ENCODE results near the gene ADAT3.
A peak's percentile ranks its signal among the peaks of the same experiment; 100 is the strongest.

DNA sequence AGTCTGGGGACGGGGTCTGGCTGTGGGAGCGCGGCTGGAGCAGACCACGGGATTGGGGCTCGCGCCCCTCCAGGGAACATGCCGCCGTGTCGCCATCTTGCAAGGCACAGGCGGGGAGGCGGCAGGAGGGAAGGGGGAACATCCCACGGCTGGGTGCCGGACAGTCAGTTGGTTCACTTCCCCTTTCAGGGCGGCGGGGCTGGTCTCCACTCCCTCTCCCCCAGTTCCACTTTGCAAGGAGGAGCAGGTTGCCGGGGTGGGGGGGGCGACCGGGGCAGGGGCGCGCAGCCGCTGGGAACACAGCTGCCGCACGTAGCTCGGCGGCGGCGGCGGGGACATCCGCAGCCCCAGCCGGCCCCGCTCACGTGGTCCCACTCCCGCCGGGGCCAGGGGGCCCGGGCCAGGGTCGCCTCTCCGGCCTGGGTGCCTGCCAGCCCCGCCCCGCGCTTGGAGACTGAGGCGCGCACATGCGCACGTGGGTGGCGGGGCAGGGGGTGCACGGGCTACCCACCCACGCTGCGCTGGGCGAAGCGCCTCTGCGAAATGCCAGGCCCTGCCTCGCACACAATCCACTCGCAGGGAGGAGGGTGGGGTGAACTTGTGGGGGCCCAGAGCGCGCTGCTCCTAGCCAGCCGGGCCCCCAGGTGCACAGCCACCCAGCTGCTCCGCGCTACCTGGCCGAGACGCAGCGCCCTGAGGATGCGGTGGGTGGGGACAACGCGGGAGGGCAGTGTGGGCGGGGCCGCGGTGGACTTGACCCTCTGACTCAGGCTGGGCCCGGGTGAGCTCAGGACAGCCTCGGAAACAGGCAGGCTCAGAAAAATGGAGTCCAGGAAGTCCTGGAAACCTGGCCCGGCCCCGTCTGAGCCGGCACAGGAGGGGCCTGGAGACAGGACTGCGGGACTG lies 48.2 kb upstream of the ADAT3 start:
- TF ChIP-seq, protein P1, sequence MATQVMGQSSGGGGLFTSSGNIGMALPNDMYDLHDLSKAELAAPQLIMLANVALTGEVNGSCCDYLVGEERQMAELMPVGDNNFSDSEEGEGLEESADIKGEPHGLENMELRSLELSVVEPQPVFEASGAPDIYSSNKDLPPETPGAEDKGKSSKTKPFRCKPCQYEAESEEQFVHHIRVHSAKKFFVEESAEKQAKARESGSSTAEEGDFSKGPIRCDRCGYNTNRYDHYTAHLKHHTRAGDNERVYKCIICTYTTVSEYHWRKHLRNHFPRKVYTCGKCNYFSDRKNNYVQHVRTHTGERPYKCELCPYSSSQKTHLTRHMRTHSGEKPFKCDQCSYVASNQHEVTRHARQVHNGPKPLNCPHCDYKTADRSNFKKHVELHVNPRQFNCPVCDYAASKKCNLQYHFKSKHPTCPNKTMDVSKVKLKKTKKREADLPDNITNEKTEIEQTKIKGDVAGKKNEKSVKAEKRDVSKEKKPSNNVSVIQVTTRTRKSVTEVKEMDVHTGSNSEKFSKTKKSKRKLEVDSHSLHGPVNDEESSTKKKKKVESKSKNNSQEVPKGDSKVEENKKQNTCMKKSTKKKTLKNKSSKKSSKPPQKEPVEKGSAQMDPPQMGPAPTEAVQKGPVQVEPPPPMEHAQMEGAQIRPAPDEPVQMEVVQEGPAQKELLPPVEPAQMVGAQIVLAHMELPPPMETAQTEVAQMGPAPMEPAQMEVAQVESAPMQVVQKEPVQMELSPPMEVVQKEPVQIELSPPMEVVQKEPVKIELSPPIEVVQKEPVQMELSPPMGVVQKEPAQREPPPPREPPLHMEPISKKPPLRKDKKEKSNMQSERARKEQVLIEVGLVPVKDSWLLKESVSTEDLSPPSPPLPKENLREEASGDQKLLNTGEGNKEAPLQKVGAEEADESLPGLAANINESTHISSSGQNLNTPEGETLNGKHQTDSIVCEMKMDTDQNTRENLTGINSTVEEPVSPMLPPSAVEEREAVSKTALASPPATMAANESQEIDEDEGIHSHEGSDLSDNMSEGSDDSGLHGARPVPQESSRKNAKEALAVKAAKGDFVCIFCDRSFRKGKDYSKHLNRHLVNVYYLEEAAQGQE (IDR thresholded peaks at IDR 0.05; ENCODE audit: low read depth), result no peak
- TF ChIP-seq EP300 (IDR thresholded peaks at IDR 0.05; ENCODE audit: borderline replicate concordance), result no peak
- TF ChIP-seq CREB1 (IDR thresholded peaks at IDR 0.05; ENCODE audit: low read depth), result no peak
- no peak for TF ChIP-seq CEBPB (IDR thresholded peaks at IDR 0.05)
- TF ChIP-seq RAD21 (IDR thresholded peaks at IDR 0.05; ENCODE audit: low read depth), result no peak
- TF ChIP-seq, protein P2, sequence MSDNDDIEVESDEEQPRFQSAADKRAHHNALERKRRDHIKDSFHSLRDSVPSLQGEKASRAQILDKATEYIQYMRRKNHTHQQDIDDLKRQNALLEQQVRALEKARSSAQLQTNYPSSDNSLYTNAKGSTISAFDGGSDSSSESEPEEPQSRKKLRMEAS (IDR thresholded peaks at IDR 0.05), result no peak
- TF ChIP-seq TEAD4 (IDR thresholded peaks at IDR 0.05), result no peak
- TF ChIP-seq, protein P3, sequence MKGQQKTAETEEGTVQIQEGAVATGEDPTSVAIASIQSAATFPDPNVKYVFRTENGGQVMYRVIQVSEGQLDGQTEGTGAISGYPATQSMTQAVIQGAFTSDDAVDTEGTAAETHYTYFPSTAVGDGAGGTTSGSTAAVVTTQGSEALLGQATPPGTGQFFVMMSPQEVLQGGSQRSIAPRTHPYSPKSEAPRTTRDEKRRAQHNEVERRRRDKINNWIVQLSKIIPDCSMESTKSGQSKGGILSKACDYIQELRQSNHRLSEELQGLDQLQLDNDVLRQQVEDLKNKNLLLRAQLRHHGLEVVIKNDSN (IDR thresholded peaks at IDR 0.05), result no peak
- 0 out of 2 replicates have a peak, but pooled peaks have one; percentile 21 for TF ChIP-seq YY1 (IDR thresholded peaks at IDR 0.05; ENCODE audit: low read depth)
- TF ChIP-seq TAF1 (IDR thresholded peaks at IDR 0.05; ENCODE audit: low read depth), result no peak
- no peak for TF ChIP-seq TCF12 (IDR thresholded peaks at IDR 0.05; ENCODE audit: low read depth)
- TF ChIP-seq ZBTB7A (IDR thresholded peaks at IDR 0.05; ENCODE audit: low read depth), result no peak
